TTC549 (cell line): Measurements from ENCODE around the gene FOLR2.
"Not testable (repeated sequence)": the region's sequence is repeated elsewhere in the genome, so short reads cannot be mapped to it uniquely, and the experiment has no call there.

Experiments used
- FAIRE-seq: peaks from 2 replicates; lab custom pipeline; 2012; peaks lifted over from hg19 to GRCh38; lab: Jason Lieb, UNC

Gene FOLR2

DNA sequence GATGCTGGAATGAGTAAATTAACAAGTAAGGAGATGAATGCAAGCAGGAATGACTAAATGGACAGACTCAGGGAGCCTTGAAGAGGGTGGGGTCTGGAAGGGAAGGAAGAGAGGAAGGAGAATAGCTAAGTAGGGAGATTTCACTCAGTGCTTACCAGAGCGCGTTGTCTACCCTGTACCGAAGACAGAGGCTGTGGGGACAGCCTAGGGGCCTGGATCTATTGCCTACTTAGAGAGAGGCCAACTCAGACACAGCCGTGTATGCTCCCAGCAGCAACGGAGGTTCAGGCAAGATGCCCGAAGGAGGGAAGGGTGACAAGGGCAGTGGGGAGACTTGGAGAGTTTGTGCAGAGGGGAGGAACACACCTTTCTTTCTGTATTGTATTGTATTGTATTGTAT is at the start of gene FOLR2:
Gene FOLR2, plus strand, starts transcription at position 157 of the 400 bp plus-strand sequence. CDS start 1,791 bp downstream, outside the sequence.
- no peak for FAIRE-seq

GRCh38 chr11:72169046-72169555 is 47.5 kb upstream of the FOLR2 start:
- not testable (repeated sequence) for FAIRE-seq

DNA sequence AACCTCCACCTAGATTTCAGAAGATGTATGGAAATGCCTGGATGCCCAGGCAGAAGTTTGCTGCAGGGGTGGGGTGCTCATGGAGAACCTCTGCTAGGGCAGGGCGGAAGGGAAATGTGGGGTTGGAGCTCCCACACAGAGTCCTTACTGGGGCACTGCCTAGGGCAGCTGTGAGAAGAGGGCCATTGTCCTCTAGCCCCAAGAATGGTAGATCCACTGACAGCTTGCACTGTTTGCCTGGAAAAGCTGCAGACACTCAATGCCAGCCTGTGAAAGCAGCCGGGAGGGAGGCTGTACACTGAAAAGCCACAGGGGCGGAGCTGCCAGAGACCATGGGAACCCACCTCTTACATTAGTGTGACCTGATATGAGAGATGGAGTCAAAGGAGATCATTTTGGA is 46.8 kb upstream of the FOLR2 start:
- FAIRE-seq = not testable (repeated sequence)

DNA sequence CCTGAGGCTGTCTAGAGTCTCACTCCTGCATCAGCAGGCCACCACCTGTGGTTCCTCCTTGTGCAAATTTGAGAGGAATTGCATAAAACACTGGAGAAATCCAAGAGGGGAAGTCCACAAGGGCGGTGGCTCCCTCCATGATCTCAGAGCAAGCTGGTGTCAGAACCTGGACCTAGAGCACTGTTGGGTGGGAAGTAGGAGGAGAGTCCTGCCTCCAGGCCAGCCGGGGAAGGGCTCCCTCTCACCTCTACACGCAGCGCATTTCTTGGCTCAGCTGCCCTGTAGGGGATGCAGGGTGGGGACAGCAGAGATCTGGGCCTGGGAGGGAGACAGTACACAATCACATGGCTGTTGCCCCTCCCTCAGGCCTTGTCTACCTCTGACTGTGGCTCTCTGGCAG is 44.6 kb upstream of the FOLR2 start:
- not testable (repeated sequence) for FAIRE-seq

DNA sequence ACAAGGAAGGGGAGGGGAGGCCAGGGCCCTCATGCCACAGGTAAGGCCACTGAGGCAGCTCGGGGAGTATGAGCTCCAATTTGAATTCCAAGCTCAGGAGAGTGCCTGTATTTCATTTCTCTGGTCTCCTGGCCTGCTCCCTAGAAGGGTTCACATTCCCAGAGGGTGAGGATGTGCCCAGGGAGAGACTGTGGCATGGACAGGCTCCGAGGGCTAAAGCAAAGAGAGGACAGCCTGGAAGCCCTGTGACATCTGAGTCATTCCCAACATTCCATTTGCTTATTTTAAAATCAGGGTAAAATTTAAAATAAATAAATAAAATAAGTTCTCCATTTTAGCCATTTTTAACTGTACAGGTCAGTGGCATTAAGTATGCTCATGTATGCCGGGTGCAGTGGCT is 43.3 kb upstream of the FOLR2 start:
- FAIRE-seq = no peak

GRCh38 chr11:72174302-72175070 is 42.1 kb upstream of the FOLR2 start:
- no peak for FAIRE-seq

DNA sequence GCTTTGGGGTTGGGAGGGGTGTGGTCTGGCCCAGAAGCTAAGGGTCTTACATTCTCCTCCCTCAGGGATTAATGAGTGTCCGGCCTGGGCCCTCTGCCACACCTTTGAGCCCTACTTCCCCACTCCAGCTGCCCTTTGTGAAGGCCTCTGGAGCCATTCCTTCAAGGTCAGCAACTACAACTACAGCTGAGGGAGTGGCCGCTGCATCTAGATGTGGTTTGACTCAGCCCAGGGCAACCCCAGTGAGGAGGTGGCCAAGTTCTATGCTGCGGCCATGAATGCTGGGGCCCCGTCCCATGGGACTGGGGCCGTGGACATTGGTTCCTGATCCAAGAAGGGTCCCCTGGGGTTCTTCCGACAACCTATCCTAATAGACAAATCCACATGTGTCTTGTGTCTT is 38.9 kb upstream of the FOLR2 start:
- FAIRE-seq = no peak

DNA sequence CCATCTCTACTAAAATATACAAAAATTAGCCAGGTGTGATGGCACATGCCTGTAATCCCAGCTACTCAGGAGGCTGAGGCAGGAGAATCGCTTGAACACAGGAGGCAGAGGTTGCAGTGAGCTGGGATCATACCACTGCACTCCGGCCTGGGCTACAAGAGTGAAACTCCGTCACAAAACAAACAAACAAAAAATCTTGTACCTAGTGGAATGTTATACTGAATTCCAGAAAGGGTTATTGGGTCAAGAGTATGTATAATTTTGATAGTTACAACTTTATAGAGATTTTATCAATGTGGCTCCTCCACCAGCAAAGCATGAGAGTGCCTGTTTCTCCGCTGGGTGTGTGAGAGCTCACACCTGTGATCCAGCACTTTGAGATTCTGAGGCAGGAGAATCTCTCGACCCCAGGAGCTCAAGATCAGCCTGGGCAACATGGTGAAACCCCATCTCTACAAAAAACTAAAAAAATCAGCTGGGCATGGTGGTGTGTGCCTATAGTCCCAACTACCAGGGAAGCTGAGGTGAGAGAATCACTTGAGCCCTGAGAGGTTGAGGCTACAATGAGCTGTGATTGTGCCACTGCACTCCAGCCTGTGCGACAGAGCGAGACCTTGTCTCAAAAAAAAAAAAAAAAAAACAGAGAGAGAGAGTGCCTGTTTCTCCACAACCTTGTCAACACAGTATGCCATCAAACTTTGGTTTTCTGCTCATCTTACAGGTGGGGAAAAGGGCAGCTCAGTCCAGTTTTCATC is 37.4 kb upstream of the FOLR2 start:
- no peak for FAIRE-seq

DNA sequence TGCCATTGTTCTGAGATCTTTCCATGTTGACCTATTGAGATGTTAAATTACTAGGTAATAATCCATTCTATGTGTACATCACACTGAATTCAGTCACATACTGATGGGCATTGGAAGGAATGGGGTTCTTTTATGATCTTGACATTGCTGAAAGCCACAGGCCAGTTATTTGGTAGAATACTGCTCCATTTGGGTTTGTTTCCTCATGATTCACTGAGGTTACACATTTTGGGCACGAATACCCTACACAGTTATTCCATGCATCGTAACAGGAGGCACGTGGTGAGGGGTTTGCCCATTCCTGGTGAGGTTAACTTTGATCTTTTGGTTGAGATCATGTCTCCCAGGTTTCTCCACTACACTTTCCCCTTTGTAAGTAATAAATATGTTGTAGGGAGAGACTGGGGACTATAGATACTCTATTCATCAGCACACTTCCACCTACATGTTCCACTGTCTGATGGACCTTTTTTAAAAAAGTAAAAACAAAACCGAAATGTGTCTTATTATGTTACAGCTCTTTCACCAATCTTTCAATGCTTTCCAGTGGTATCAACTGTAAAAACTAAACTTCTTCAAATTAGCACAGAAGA is 36.7 kb upstream of the FOLR2 start:
- FAIRE-seq = no peak

DNA sequence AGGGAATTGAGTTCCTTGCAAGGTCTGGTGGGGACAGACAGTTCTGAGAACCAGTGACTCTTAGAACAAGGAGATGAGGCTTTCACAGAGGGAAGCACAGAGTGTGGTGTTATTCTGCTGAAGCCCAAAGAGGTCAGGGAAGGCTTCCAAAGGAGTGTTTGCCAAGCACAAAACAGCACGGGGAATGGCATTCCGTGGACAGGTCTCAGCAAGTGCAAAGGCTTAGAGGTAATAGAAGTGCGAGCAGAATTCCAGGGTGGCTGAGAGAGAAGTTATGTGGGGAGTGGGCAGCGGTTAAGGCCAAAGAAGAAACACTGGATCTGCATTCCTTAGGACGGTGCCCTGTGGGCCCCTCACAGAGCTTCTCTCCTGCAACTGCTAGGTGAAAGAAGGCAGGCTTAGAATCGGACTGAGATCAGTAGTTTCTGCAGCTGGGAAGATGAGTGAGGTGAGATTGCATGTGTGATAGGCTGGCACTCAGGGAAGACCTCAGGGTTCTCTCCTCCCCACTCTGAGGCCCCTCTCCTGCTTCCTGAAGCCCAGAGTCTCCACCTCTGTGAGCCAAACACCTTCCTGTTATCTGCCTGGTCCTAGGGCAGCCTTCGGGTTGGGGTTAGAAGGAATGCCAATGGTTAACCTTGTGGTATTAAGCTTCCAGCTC is 35.6 kb upstream of the FOLR2 start:
- FAIRE-seq = not testable (repeated sequence)

DNA sequence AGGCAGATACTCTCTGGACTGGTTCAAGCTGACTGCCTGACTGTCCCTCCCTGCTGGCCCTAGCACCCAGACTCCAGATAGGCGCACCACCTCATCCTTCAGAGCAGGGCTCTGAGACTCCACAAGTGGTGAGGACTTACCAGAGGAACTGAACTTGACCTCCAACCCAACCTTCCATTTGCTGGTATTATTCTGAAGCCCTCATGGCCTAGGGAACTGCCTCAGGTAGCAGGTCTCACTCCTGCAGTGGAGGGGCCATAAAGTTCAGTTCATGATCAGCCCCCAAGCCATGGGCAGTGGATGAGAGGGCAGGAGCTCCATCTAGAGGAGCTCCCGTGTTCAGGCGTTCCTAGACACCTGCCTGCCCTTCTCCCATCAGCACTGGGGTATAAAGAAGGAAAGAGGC is 35.0 kb upstream of the FOLR2 start:
- FAIRE-seq = not testable (repeated sequence)

DNA sequence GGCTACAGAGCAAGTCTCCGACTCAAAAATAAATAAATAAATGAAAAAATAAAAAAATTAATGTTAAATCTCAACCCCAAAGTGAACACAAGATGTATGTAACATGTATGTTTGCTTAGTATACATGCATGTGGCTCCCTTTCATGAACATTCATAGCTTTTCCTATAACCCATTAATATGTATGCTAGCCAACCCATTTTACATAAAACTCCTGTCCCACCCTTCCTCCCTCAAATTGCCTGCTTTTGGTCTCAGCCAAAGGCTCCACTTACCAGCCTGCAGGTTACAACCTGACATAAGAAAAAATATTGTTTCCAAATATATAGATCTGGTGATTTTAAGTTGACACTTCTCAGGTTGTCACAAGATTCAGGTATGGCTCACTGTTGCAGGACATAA is 28.3 kb upstream of the FOLR2 start:
- no peak for FAIRE-seq

DNA sequence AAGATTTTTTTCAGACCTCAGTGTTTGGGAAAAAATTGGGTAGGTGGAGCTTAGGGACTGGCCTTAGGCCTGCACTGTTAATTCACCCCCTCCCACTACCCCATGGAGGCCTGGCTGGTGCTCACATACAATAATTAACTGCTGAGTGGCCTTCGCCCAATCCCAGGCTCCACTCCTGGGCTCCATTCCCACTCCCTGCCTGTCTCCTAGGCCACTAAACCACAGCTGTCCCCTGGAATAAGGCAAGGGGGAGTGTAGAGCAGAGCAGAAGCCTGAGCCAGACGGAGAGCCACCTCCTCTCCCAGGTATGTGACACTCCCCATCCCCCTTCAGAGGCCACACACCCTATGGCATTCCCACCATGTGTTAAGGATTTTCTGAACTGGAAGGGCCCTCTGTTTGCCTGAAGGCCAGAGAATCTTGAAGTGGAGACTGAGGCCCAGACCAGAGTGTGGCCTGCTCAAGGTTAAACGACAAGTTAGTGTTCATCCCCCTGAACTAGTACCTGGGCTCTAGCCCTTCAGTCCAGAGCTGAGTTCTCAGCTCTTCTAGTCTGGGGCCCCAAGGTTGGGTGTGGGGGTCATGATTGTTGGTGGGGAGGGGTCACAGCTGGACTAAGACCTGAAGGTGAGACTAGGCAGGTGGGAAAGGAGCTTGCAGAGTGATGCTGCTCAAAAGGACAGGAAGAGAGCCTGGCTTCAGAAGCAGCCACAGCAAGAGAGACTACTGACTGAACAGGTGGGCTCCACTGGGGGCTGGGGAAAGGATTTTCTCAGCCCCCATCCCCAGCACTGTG is 26.9 kb upstream of the FOLR2 start:
- no peak for FAIRE-seq

GRCh38 chr11:72190631-72191071 is 25.9 kb upstream of the FOLR2 start:
- no peak for FAIRE-seq

- no peak for FAIRE-seq
Observed at GRCh38 chr11:72191961-72192381, 24.6 kb upstream of the FOLR2 start, which contains the start of gene FOLR1. TSS of gene FOLR1 (plus strand) at chr11:72192140. CDS start at chr11:72192174, 34 bp downstream.

- FAIRE-seq = no peak
Observed at GRCh38 chr11:72195518-72196270, 20.9 kb upstream of the FOLR2 start.

DNA sequence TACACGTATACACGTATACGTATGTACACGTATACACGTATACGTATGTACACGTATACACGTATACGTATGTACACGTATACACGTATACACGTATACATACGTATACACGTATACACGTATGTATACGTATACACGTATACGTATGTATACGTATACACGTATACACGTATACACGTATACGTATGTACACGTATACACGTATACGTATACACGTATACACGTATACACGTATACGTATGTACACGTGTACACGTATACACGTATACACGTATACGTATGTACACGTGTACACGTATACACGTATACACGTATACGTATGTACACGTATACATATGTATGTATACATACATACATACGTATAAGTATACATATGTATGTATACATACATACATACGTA is 15.1 kb upstream of the FOLR2 start:
- not testable (repeated sequence) for FAIRE-seq

GRCh38 chr11:72202571-72202970 is 14.0 kb upstream of the FOLR2 start:
- no peak for FAIRE-seq

GRCh38 chr11:72203163-72203562 is 13.4 kb upstream of the FOLR2 start:
- no peak for FAIRE-seq

- no peak for FAIRE-seq
Observed at GRCh38 chr11:72204886-72205285, 11.7 kb upstream of the FOLR2 start.

- FAIRE-seq = not testable (repeated sequence)
Observed at GRCh38 chr11:72206794-72207193, 9.8 kb upstream of the FOLR2 start.
